ENCODE results near the gene ERBB4. TPM values are rescaled to one million over a fixed set of nuclear protein-coding genes. Genes with fewer than 3 reads are reported as not detected.
"Not testable (repeated sequence)": the region's sequence is repeated elsewhere in the genome, so short reads cannot be mapped to it uniquely, and the experiment has no call there.

ERBB4 gene
- total RNA-seq, 4 donors from 2014 or later = 0.59 to 1.5 (median 0.83) TPM

DNA sequence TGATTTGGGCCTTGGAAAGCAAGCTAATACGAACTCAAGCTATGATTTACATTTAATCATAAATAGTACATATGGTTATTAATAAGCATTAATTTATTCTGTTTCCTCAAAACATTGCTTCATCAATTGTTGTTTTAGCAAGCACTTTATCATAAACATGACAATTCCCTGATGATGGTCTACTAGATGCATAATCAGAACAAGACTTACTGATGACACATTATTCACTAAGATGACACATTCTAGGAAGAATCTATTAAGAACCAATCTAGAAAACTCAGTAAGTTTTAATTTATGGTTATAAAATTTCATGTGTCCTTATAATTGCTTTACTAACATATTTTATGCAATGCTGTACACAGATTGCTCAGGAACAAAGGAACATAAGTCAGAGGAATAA is 815.2 kb downstream of the ERBB4 start:
- TF ChIP-seq POLR2A (IDR thresholded peaks at IDR 0.05) = no peak
- TF ChIP-seq, protein P1, sequence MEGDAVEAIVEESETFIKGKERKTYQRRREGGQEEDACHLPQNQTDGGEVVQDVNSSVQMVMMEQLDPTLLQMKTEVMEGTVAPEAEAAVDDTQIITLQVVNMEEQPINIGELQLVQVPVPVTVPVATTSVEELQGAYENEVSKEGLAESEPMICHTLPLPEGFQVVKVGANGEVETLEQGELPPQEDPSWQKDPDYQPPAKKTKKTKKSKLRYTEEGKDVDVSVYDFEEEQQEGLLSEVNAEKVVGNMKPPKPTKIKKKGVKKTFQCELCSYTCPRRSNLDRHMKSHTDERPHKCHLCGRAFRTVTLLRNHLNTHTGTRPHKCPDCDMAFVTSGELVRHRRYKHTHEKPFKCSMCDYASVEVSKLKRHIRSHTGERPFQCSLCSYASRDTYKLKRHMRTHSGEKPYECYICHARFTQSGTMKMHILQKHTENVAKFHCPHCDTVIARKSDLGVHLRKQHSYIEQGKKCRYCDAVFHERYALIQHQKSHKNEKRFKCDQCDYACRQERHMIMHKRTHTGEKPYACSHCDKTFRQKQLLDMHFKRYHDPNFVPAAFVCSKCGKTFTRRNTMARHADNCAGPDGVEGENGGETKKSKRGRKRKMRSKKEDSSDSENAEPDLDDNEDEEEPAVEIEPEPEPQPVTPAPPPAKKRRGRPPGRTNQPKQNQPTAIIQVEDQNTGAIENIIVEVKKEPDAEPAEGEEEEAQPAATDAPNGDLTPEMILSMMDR (IDR thresholded peaks at IDR 0.05) = no peak
- intact Hi-C loops (cut with DNase I; ENCODE audit: low total_unique reads) = no loop called here
- 73 to 77% methylated on average over 1 of the region's 1 CpG for WGBS, 2 donors
- DNase-seq (ENCODE audit: low spot score in 2 of 2) = no peak
- H3K4me3 ChIP-seq (ENCODE audit: low read depth, poor library complexity, severe bottlenecking) = no peak overlapping the region

DNA sequence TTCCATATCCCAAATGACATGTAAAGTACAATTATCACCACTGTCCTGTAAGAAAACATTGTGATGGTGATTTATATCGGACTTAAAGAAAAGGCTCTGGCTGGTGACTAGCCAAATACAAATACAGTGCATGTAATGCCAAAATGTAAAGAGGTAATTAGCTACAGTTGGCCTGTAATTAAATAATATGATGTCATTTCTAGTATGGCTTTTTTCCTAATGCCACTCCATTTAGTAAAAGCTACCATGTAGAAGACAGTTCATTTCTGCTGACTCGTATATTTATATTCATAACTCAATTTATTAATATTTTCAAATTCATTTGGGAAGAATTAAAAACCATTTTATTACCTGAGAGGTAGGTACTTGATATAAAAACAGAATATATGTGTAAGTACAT is 815.7 kb downstream of the ERBB4 start:
- TF ChIP-seq, protein P1 (IDR thresholded peaks at IDR 0.05) = no peak
- no peak for TF ChIP-seq POLR2A (IDR thresholded peaks at IDR 0.05)
- H3K4me3 ChIP-seq (ENCODE audit: low read depth, poor library complexity, severe bottlenecking) = no peak overlapping the region
- intact Hi-C loops (cut with DNase I; ENCODE audit: low total_unique reads) = no loop called here
- 87 to 94% methylated on average over 2 of the region's 2 CpGs for WGBS, 2 donors
- no peak for DNase-seq (ENCODE audit: low spot score in 2 of 2)

DNA sequence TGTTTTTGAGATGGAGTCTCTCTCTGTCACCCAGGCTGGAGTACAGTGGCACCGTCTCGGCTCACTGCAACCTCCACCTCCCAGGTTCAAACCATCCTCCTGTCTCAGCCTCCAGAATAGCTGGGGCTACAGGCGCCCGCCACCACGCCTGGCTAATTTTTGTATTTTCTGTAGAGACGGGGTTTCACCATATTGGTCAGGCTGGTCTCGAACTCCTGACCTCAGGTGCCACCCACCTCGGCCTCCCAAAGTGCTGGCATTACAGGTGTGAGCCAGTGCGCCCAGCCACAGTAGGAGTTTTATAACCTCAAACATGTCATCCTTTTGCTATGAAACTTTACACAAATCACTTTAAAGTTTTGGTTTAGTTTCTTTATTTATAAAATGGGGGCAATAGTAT is 816.7 kb downstream of the ERBB4 start:
- 84 to 94% methylated on average over 9 of the region's 9 CpGs for WGBS, 2 donors
- intact Hi-C loops (cut with DNase I; ENCODE audit: low total_unique reads); DNase-seq (ENCODE audit: low spot score in 2 of 2): not testable (repeated sequence)

DNA sequence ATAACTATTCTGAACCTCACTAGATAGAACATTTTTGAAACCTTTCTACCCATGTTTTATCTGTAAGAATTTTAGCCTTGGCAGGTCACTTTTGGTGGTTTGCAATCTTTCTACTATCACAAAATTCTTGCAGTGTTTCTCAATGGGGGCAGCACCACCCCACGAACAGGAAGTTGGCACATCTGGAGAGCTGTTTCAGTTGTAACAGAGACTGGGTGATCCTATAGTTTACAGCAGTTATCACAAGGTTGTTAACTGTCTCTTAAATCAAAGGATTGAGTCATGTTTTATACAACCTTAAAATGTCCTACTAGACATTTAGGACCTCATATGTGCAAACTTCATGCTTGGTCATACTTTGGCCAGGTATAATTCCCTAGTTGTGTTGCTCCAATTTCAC is 829.2 kb downstream of the ERBB4 start:
- no peak for DNase-seq (ENCODE audit: low spot score in 2 of 2)
- intact Hi-C loops (cut with DNase I; ENCODE audit: low total_unique reads) = no loop called here
- TF ChIP-seq POLR2A (IDR thresholded peaks at IDR 0.05) = no peak
- TF ChIP-seq, protein P1 (IDR thresholded peaks at IDR 0.05) = no peak
- H3K4me3 ChIP-seq (ENCODE audit: low read depth, poor library complexity, severe bottlenecking) = no peak overlapping the region
- 29 to 33% methylated on average over 1 of the region's 1 CpG for WGBS, 2 donors

More for the DNA sequence above, 816.7 kb downstream of the ERBB4 start:
- not testable (repeated sequence) for H3K4me3 ChIP-seq (ENCODE audit: low read depth, poor library complexity, severe bottlenecking)

DNA sequence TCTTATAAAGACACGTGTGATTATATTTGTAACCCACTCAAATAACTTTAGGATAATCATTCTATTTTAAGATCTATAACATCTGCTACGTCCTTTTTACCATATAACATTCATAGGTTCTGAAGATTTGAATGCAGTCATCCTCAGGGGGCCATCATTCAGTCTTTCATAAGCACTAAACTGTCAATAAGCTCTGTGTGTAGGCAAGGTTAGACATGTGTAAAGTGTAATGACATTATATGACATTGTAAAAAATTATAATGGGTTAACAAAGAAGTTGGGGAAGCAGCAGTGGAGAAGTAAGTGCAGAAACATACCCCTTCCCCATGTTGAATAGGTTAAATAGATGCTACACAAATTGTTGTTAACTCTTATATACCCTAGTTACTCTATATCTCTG is 845.9 kb downstream of the ERBB4 start:
- intact Hi-C loops (cut with DNase I; ENCODE audit: low total_unique reads) = no loop called here
- 68 to 69% methylated on average over 2 of the region's 2 CpGs for WGBS, 2 donors

DNA sequence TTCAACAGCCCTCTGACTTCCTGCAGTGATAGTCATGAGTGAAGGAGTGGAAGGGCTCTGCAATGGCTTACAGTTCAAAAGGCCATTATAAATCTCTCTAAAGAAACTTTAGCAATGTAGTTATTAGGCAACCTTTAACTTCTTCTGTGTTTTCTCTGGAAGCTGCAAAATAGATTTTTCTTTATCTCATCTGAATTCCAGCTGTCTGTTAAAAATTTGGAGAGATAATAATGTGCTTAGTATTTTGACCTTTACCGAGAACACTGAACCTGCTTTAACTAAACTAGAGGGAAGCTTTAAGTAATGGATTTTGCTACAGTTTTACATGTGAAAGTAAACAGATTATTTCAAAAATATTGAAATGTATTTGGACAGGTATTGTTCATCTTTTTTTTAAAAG is 847.9 kb downstream of the ERBB4 start:
- no peak for DNase-seq (ENCODE audit: low spot score in 2 of 2)
- intact Hi-C loops (cut with DNase I; ENCODE audit: low total_unique reads) = no loop called here
- 77 to 78% methylated on average over 1 of the region's 1 CpG for WGBS, 2 donors

More for the DNA sequence above, 845.9 kb downstream of the ERBB4 start:
- H3K4me3 ChIP-seq (ENCODE audit: low read depth, poor library complexity, severe bottlenecking) = no peak overlapping the region
- TF ChIP-seq POLR2A (IDR thresholded peaks at IDR 0.05) = no peak
- TF ChIP-seq, protein P1 (IDR thresholded peaks at IDR 0.05) = no peak
- DNase-seq (ENCODE audit: low spot score in 2 of 2) = no peak

More for the DNA sequence above, 847.9 kb downstream of the ERBB4 start:
- no peak overlapping the region for H3K4me3 ChIP-seq (ENCODE audit: low read depth, poor library complexity, severe bottlenecking)
- no peak for TF ChIP-seq POLR2A (IDR thresholded peaks at IDR 0.05)
- TF ChIP-seq, protein P1 (IDR thresholded peaks at IDR 0.05) = no peak

Data from lower leg skin (tissue), 4 donors.